Stomach smooth muscle (tissue), 2 donors: ENCODE data around the gene ADGRF4.

Experiments used
- H3K27ac ChIP-seq: one replicate; pipeline ENCODE4 v1.7.0; 2013; ENCODE audit warnings: mild to moderate bottlenecking, low read length, inconsistent platforms
- H3K27me3 ChIP-seq, 2 donors: one replicate each; pipeline ENCODE4 v1.7.0; 2013; ENCODE audit warnings: low read length in 2 of 2; ENCODE audit not compliant: insufficient read depth in 2 of 2, control insufficient read depth in 1 of 2
- H3K36me3 ChIP-seq, 2 donors: one replicate each; pipeline ENCODE4 v1.7.0; 2013; ENCODE audit warnings: low read length in 2 of 2; ENCODE audit not compliant: control insufficient read depth in 2 of 2, insufficient read depth in 2 of 2
- H3K4me1 ChIP-seq: one replicate; pipeline ENCODE4 v1.7.0; 2013; ENCODE audit warnings: low read length; ENCODE audit not compliant: control insufficient read depth, insufficient read depth
- H3K4me3 ChIP-seq, 2 donors: one replicate each; pipeline ENCODE4 v1.7.0; 2013; ENCODE audit warnings: low read length in 2 of 2
- H3K9ac ChIP-seq, 2 donors: one replicate each; pipeline ENCODE4 v1.7.0; 2013; ENCODE audit warnings: low read length in 2 of 2, mild to moderate bottlenecking in 1 of 2
- H3K9me3 ChIP-seq, 2 donors: one replicate each; pipeline ENCODE4 v1.7.0; 2013; ENCODE audit warnings: low read length in 2 of 2; ENCODE audit not compliant: control insufficient read depth in 2 of 2
- donor health status: healthy.
- donor health status: Pancreatic carcinoma.

The ADGRF4 gene

DNA sequence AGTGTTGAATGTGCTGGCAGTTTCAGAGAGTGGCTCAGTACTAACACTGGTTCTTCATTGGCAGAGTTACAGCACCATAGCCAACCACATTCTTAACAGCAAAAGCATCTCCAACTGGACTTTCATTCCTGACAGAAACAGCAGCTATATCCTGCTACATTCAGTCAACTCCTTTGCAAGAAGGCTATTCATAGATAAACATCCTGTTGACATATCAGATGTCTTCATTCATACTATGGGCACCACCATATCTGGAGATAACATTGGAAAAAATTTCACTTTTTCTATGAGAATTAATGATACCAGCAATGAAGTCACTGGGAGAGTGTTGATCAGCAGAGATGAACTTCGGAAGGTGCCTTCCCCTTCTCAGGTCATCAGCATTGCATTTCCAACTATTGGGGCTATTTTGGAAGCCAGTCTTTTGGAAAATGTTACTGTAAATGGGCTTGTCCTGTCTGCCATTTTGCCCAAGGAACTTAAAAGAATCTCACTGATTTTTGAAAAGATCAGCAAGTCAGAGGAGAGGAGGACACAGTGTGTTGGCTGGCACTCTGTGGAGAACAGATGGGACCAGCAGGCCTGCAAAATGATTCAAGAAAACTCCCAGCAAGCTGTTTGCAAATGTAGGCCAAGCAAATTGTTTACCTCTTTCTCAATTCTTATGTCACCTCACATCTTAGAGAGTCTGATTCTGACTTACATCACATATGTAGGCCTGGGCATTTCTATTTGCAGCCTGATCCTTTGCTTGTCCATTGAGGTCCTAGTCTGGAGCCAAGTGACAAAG is 17.0 kb upstream of the ADGRF4 start:
- H3K9ac ChIP-seq = no peak overlapping the region
- no peaks in the 10 kb centered on the region for H3K36me3 ChIP-seq
- H3K27ac ChIP-seq = no peak overlapping the region
- H3K9me3 ChIP-seq = no peaks in the 10 kb centered on the region
- no peak overlapping the region for H3K4me3 ChIP-seq
- no peaks in the 10 kb centered on the region for H3K4me1 ChIP-seq
- H3K27me3 ChIP-seq = no peaks in the 10 kb centered on the region

DNA sequence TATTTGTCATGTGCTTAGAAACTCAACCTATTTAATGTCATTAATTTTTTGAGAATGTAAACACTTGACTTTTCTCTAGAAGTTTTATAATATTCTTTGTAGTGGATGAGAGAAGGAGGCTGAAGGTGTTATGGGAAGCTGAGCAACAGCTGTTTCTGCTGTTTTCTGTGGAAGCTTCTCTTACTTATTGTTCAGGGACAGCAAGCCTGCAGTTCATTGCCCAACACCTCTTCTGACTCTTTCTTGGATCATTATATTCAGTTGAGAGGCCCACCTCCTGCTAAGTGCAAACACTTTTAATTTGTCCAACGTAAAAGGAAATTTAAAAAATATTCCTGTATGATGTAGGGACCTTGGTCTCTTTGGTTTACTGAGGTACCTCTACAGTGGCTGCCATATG is 12.0 kb upstream of the ADGRF4 start:
- no peaks in the 10 kb centered on the region for H3K4me1 ChIP-seq

DNA sequence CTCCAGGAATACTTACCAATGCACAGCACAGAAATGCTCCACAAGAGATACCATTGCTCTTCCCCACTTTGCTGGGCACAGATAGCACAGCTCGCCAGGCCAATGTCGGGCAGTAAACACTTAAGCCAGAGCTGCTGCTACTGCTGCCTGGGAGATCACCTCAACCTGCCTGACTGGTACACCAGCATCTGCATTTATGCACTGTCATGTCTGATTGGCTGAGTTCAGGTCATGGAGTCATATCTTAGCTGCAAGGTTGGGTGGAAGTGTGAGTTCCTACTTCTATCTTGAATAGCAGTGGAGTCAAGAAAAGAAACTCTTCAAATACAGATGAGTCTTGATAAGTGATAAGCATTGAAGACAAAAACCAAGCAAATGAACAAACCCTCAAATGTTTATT is 10.9 kb upstream of the ADGRF4 start:
- Histone ChIP-seq H3K4me1 (no peaks in the 10 kb centered on the region), H3K27me3 (no peaks in the 10 kb centered on the region), H3K9me3 (no peaks in the 10 kb centered on the region), H3K27ac (no peak overlapping the region), H3K4me3 (no peak overlapping the region), H3K36me3 (no peaks in the 10 kb centered on the region), H3K9ac (no peak overlapping the region)

More for the DNA sequence above, 12.0 kb upstream of the ADGRF4 start:
- Histone ChIP-seq H3K4me3 (no peak overlapping the region), H3K27ac (no peak overlapping the region), H3K27me3 (no peaks in the 10 kb centered on the region), H3K36me3 (no peaks in the 10 kb centered on the region), H3K9ac (no peak overlapping the region), H3K9me3 (no peaks in the 10 kb centered on the region)

DNA sequence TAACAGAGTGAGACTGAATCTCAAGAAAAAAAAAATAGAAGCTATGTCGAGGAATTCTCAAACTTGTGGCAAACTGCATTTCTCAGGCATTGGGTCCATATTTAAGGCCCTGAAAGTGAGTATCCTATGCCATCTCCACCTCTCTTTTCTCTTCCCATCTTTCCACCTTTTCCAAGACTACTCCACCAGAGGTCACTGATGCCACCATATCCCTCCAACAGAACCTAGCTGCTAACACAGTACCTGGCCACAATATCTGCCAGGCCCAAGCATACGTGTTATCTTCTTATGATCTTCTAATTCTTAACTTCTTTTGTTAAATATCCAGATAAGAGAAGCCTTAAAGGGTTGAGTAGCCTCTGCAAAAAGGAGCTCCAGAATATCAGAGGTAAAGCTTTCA is 8.2 kb upstream of the ADGRF4 start:
- no peak overlapping the region for H3K27ac ChIP-seq
- H3K4me3 ChIP-seq = no peak overlapping the region
- no peaks in the 10 kb centered on the region for H3K4me1 ChIP-seq
- H3K9me3 ChIP-seq = no peaks in the 10 kb centered on the region
- no peak overlapping the region for H3K9ac ChIP-seq
- H3K36me3 ChIP-seq = no peaks in the 10 kb centered on the region
- no peaks in the 10 kb centered on the region for H3K27me3 ChIP-seq

DNA sequence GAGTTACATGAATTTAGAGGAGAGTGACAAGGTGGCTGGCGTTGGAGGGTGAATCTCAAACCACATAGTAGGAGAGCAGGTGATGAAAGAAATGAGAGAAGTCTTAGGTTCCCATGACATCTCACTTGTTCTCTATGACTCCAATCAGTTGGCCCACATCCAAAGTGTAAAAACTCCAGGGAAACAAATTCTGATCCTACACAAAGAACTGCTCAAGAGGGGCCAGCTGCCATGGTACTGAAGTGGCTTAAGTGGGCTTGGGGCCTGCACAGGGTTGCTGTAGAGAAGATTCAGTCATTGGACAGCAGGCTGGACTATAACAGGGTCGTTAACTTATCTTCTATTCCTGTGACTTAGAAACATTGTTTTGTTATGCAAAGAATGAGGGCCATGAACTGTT is 7.6 kb upstream of the ADGRF4 start:
- Histone ChIP-seq H3K4me1 (no peaks in the 10 kb centered on the region), H3K27ac (no peak overlapping the region), H3K9ac (no peak overlapping the region), H3K27me3 (no peaks in the 10 kb centered on the region), H3K36me3 (no peaks in the 10 kb centered on the region), H3K9me3 (no peaks in the 10 kb centered on the region), H3K4me3 (no peak overlapping the region)

DNA sequence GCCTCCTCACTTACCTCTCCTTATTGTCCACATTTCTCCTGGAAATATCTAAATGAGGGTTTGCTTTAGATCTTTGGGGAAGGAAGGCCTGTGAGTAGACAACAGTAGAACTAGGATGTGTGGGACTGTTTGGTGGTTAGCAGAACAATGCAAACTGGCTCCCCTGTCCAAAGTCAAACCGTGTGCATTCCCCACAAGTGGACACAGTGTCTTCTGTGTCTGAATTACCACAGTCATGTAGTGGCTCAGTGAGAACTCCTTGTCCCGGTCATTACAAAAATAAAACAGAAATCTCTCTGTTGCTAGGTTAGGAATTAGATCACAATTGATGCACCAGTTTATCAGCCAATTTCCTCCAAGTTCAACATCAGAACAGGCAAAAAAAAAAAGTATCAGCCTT is 455 bp upstream of the ADGRF4 start:
- no peak overlapping the region for H3K4me3 ChIP-seq
- no peaks in the 10 kb centered on the region for H3K27me3 ChIP-seq
- H3K9ac ChIP-seq = no peak overlapping the region
- H3K27ac ChIP-seq = no peak overlapping the region
- H3K36me3 ChIP-seq = no peaks in the 10 kb centered on the region
- H3K4me1 ChIP-seq = no peaks in the 10 kb centered on the region
- no peaks in the 10 kb centered on the region for H3K9me3 ChIP-seq

DNA sequence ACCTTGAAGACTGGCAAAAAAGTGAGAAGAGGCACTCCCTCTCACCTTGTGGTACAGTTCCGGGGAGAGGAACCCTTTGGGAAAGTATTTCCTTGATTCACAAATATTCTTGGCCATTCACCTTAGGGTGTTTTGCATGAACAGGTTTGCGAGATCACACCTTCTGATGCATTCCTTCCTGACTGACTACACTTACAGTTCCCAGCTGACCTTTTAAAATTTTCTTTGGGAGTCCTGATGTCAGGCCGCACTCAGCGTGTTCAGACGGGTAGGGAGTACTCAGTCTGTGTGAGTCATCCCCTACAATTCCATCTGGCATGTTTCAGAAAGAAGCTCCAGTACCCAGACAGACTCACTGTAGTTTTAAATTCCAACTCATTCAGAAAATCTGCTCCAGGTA is 1.7 kb downstream of the ADGRF4 start:
- no peak overlapping the region for H3K4me3 ChIP-seq
- no peak overlapping the region for H3K27ac ChIP-seq
- H3K36me3 ChIP-seq = no peaks in the 10 kb centered on the region

DNA sequence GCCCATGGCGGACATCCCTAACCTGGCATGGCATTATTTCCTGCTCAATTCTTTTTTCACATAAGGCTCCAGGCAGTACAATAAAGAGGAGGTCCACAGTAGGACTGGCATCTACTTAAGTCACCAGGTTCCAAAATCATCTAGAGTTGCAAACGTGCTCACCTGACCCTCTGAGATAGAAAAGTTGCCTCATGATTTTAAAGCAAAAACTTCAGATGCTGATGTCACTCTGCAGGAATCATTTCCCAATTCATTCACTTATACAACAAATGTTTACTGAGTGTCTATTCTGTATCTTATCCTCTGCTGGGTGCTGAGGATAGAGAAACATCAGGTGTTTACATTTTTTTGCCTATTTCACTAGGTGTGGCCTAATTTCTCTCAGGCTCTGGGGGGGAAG is 2.2 kb downstream of the ADGRF4 start:
- Histone ChIP-seq H3K27ac (no peak overlapping the region), H3K4me1 (no peaks in the 10 kb centered on the region), H3K9ac (no peak overlapping the region), H3K9me3 (no peaks in the 10 kb centered on the region), H3K4me3 (no peak overlapping the region), H3K36me3 (no peaks in the 10 kb centered on the region), H3K27me3 (no peaks in the 10 kb centered on the region)

More for the DNA sequence above, 1.7 kb downstream of the ADGRF4 start:
- H3K9ac ChIP-seq = no peak overlapping the region
- H3K9me3 ChIP-seq = no peaks in the 10 kb centered on the region
- H3K27me3 ChIP-seq = no peaks in the 10 kb centered on the region
- no peaks in the 10 kb centered on the region for H3K4me1 ChIP-seq

DNA sequence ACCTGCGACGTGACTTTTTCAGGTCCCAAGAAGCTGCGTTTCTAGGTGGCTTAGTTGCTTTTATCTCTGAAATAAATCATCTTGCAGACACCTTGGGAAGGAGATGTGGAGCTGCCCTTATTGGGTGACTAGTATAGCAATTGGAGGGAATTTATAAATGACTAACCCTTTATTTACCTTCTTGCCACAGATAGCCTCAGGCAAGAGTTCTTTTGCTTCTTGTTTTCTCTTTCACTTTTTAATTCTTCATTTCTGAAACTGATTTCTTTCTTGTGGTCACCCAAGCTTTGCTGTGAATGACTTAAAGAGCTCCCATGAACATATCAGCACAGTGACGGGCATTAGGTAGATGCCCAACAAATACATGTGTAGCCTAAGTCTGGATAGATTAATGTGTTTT is 3.0 kb downstream of the ADGRF4 start:
- no peak overlapping the region for H3K4me3 ChIP-seq
- no peaks in the 10 kb centered on the region for H3K4me1 ChIP-seq
- no peaks in the 10 kb centered on the region for H3K9me3 ChIP-seq
- H3K36me3 ChIP-seq = no peaks in the 10 kb centered on the region
- no peaks in the 10 kb centered on the region for H3K27me3 ChIP-seq
- no peak overlapping the region for H3K9ac ChIP-seq
- H3K27ac ChIP-seq = no peak overlapping the region

DNA sequence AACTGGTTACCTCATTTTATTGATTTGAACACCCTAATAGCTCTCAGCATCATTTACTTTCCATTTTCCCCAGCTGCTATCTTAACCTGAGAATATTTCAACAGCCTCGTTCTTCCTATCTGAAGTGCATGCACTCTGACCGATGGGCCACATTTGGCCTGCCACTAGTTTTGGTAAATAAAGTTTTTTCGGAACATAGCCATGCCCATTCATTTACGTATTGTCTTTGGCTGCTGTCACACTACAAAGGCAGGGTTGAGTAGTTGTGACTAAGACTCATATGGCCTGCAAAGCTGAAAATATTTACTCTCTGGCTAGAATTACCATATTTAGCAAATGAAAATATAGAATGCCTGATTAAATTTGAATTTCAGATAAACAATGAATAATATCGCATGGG is 10.8 kb downstream of the ADGRF4 start:
- no peaks in the 10 kb centered on the region for H3K27me3 ChIP-seq
- no peaks in the 10 kb centered on the region for H3K9me3 ChIP-seq
- H3K27ac ChIP-seq = no peak overlapping the region
- no peak overlapping the region for H3K4me3 ChIP-seq
- no peak overlapping the region for H3K9ac ChIP-seq
- H3K4me1 ChIP-seq = no peaks in the 10 kb centered on the region
- no peaks in the 10 kb centered on the region for H3K36me3 ChIP-seq

DNA sequence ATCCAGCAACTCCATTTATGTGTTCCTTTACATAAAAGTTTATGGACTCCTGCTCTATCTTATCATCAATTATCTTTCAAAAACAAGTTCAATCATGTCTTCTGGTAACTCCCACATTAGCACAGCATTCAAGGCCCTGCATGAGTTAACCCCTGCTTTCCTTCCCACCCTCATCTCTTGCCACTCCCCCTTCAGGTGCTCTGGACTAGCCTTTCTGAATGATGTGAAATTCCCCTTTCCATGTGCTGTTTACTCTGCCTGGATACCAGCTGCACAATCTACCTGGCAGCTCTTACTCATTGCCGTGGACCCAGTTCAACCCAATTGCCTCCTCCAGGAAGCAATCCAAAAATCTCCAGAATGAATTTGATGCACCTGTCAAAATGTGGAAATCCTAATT is 11.9 kb downstream of the ADGRF4 start:
- Histone ChIP-seq H3K27ac (no peak overlapping the region), H3K36me3 (no peaks in the 10 kb centered on the region), H3K27me3 (no peaks in the 10 kb centered on the region), H3K9me3 (peaks cover 0 to 2% of the 10 kb centered on the region in 2 donors), H3K4me3 (no peak overlapping the region), H3K9ac (no peak overlapping the region), H3K4me1 (no peaks in the 10 kb centered on the region)
